Measurements from ENCODE around the gene RAB11FIP4. TPM values are rescaled to one million over a fixed set of nuclear protein-coding genes. Genes with fewer than 3 reads are reported as not detected.

Gene RAB11FIP4
- total and polyA plus RNA-seq, 2 of the 8 experiments (the other 6 are each of a cell fraction or from before 2014, with no cell fraction given) = 21.7 to 53.2 TPM

- 0 out of 2 replicates have a peak, but pooled peaks have one; percentile 11 for TF ChIP-seq MAX (IDR thresholded peaks at IDR 0.05)
- TF ChIP-seq SIN3A (conservative IDR thresholded peaks at IDR 0.05 in 1 of 2, IDR thresholded peaks at IDR 0.05 in 1 of 2; ENCODE audit: low read depth in 1 of 2, low read length in 2 of 2) = 0 out of 4 replicates have a peak, but pooled peaks of 1 of the 2 experiments have one; percentile 4
- no peak for TF ChIP-seq SUZ12 (IDR thresholded peaks at IDR 0.05; ENCODE audit: low read length)
- peak; percentile 67 for TF ChIP-seq KDM4A (IDR thresholded peaks at IDR 0.05; ENCODE audit: low read depth, low read length, severe bottlenecking)
- Histone ChIP-seq H3K4me3 (ENCODE audit: extremely low read depth in 1 of 4, insufficient read depth in 2 of 4, low read depth in 3 of 4, low read length in 4 of 4) (peak overlapping the region; percentile 73 to 97 (median 87)), H3K23me2 (ENCODE audit: low read depth, low read length) (peaks cover 9% of the 10 kb centered on the region; the same call in 1 of the 2 replicates), H3K27me3 (replicated peaks in 1 of 4; ENCODE audit: control insufficient read depth in 3 of 4, extremely low read depth in 1 of 4, insufficient read depth in 3 of 4, low read length in 3 of 4) (peaks cover 0 to 18% (median 6%) of the 10 kb centered on the region in 4 experiments; a peak in 5 of 7 replicates), H3K14ac (ENCODE audit: insufficient read length) (no peak overlapping the region), H2AFZ (ENCODE audit: low read length) (peak overlapping the region; percentile 37; the same call in 1 of the 2 replicates), H3K4ac (replicated peaks; ENCODE audit: insufficient read length, low read depth, low read length) (peak overlapping the region; percentile 12), H3K9me3 (ENCODE audit: insufficient read depth in 2 of 2, low read depth in 1 of 2, low read length in 1 of 2) (no peaks in the 10 kb centered on the region), H4K91ac (replicated peaks; ENCODE audit: insufficient read length, low read length) (peak overlapping the region; percentile 4), H2AK5ac (ENCODE audit: low read depth, low read length) (no peak overlapping the region), H4K5ac (ENCODE audit: insufficient read length, low read depth, low read length) (peak overlapping the region; percentile 96), H4K20me1 (replicated peaks in 1 of 2; ENCODE audit: control insufficient read depth in 1 of 2, insufficient read depth in 2 of 2, low read length in 2 of 2) (no peaks in the 10 kb centered on the region), H2BK120ac (replicated peaks; ENCODE audit: low read depth, low read length) (no peak overlapping the region), H3K4me2 (ENCODE audit: insufficient read depth in 1 of 2, low read depth in 2 of 2, low read length in 2 of 2) (peak overlapping the region; percentile 80 to 86), H3K27ac (ENCODE audit: low read depth, low read length) (no peak overlapping the region), H2BK20ac (ENCODE audit: low read length) (no peak overlapping the region), H3K79me2 (ENCODE audit: control insufficient read depth in 1 of 2, insufficient read depth in 2 of 2, low read length in 2 of 2) (no peaks in the 10 kb centered on the region), H3K9ac (replicated peaks in 1 of 4; ENCODE audit: extremely low read depth in 1 of 4, low read depth in 3 of 4, low read length in 3 of 4) (peak overlapping the region; percentile 36 to 70 (median 52); a peak in 4 of 7 replicates), H3K18ac (ENCODE audit: extremely low read depth, low read length) (peak overlapping the region; percentile 33), H3K36me3 (ENCODE audit: control insufficient read depth in 2 of 4, insufficient read depth in 4 of 4, low read length in 3 of 4) (no peaks in the 10 kb centered on the region; a peak in 1 of 8 replicates), H2BK15ac (ENCODE audit: low read length) (0 out of 2 replicates have a peak overlapping the region, but pooled peaks have one; percentile 20), H2BK5ac (ENCODE audit: low read depth, low read length) (peak overlapping the region; percentile 82; the same call in 1 of the 2 replicates), H2BK12ac (ENCODE audit: low read depth, low read length) (no peak overlapping the region), H3K4me1 (replicated peaks in 1 of 4; ENCODE audit: control insufficient read depth in 3 of 4, insufficient read depth in 4 of 4, low read length in 3 of 4) (no peaks in the 10 kb centered on the region), H3K23ac (ENCODE audit: insufficient read length) (no peak overlapping the region), H3K56ac (replicated peaks; ENCODE audit: insufficient read length, low read depth, low read length) (peak overlapping the region; percentile 42), H4K8ac (ENCODE audit: extremely low read depth, insufficient read depth, low read length) (peak overlapping the region; percentile 80; the same call in 1 of the 2 replicates), H3K79me1 (ENCODE audit: low read depth, low read length) (no peaks in the 10 kb centered on the region)
- 0% methylated on average over 11 of the region's 18 CpGs; no CpG with 5 or more reads in 1 of the 2 experiments for WGBS, 2 experiments (ENCODE audit: extremely low coverage in 1 of 2, insufficient coverage in 1 of 2, insufficient read length in 1 of 2, insufficient replicate concordance in 2 of 2, low coverage in 1 of 2, low lambda C conversion rate in 2 of 2, missing lambda C conversion rate in 1 of 2)
- ChIA-PET CTCF (ENCODE audit: partially characterized antibody) (interaction anchor here (1.1 kb wide), 1 partner anchor 14 kb away, joined by 3 read pairs; no protein-coding TSS in a partner anchor), POLR2A (ENCODE audit: partially characterized antibody) (interaction anchor here (0.7 to 1.8 kb wide), 4 partner anchors 9 to 144 kb away, joined by 3 to 5 read pairs (median 4); no protein-coding TSS in a partner anchor)
- no peak for FAIRE-seq
- no peak for DNase-seq (ENCODE audit: low read depth in 1 of 2, low spot score in 2 of 2)
Observed at GRCh38 chr17:31549121-31549524, 157.6 kb downstream of the RAB11FIP4 start.
